BE2C (cell line): ENCODE data around the gene CDH4.

Experiments
- DNase-seq: peaks from one replicate; pipeline ENCODE4 v3.0.0-alpha.2; 2020
- H3K27me3 ChIP-seq: fragments of 250-450 bp; sonication (Bioruptor Pico); 2 replicates; pipeline ENCODE4 v1.5.1; 2020; ENCODE audit warnings: mild to moderate bottlenecking
- H3K36me3 ChIP-seq: fragments of 250-450 bp; sonication (Bioruptor Pico); 2 replicates; pipeline ENCODE4 v1.5.1; 2020; ENCODE audit warnings: mild to moderate bottlenecking
- H3K4me1 ChIP-seq: fragments of 250-450 bp; sonication (Bioruptor Pico); 2 replicates; pipeline ENCODE4 v1.5.1; 2020
- H3K4me3 ChIP-seq: 2 replicates; pipeline ENCODE4 v1.5.1; 2011; ENCODE audit warnings: low read depth, low read length
- H3K9me3 ChIP-seq: fragments of 250-450 bp; sonication (Bioruptor Pico); 2 replicates; pipeline ENCODE4 v1.5.1; 2020
- CTCF ChIP-seq: IDR thresholded peaks from 2 replicates; pipeline ENCODE4 v1.5.1; 2012; ENCODE audit warnings: mild to moderate bottlenecking, low read depth, low read length

The CDH4 gene

GRCh38 chr20:61841551-61841950 lies 589.5 kb downstream of the CDH4 start:
- H3K9me3 ChIP-seq: no peaks in the 10 kb centered on the region
- H3K36me3 ChIP-seq: no peaks in the 10 kb centered on the region
- no peak overlapping the region for H3K4me3 ChIP-seq
- no peak for TF ChIP-seq CTCF
- no peak for DNase-seq
- no peaks in the 10 kb centered on the region for H3K4me1 ChIP-seq
- no peaks in the 10 kb centered on the region for H3K27me3 ChIP-seq

GRCh38 chr20:61841966-61842365 lies 589.9 kb downstream of the CDH4 start:
- DNase-seq: no peak
- H3K27me3 ChIP-seq: no peaks in the 10 kb centered on the region
- H3K4me1 ChIP-seq: no peaks in the 10 kb centered on the region
- no peak overlapping the region for H3K4me3 ChIP-seq
- TF ChIP-seq CTCF: no peak
- no peaks in the 10 kb centered on the region for H3K9me3 ChIP-seq
- no peaks in the 10 kb centered on the region for H3K36me3 ChIP-seq

GRCh38 chr20:61844621-61845020 lies 592.6 kb downstream of the CDH4 start:
- no peak for DNase-seq
- Histone ChIP-seq H3K9me3 (no peaks in the 10 kb centered on the region), H3K27me3 (no peaks in the 10 kb centered on the region; the same call in 1 of the 2 replicates), H3K4me3 (no peak overlapping the region), H3K4me1 (no peaks in the 10 kb centered on the region), H3K36me3 (no peaks in the 10 kb centered on the region)
- no peak for TF ChIP-seq CTCF

GRCh38 chr20:61845233-61845671 lies 593.2 kb downstream of the CDH4 start:
- Histone ChIP-seq H3K36me3 (no peaks in the 10 kb centered on the region), H3K4me1 (no peaks in the 10 kb centered on the region), H3K27me3 (no peaks in the 10 kb centered on the region; the same call in 1 of the 2 replicates), H3K9me3 (no peaks in the 10 kb centered on the region), H3K4me3 (no peak overlapping the region)
- no peak for TF ChIP-seq CTCF
- DNase-seq: no peak

- peaks cover 6% of the 10 kb centered on the region for H3K27me3 ChIP-seq
- no peak for DNase-seq
- no peaks in the 10 kb centered on the region for H3K36me3 ChIP-seq
- no peaks in the 10 kb centered on the region for H3K9me3 ChIP-seq
- no peak overlapping the region for H3K4me3 ChIP-seq
- no peak for TF ChIP-seq CTCF
- no peaks in the 10 kb centered on the region for H3K4me1 ChIP-seq
Observed at GRCh38 chr20:61846074-61846473, 594.0 kb downstream of the CDH4 start.

- H3K27me3 ChIP-seq: peaks cover 14% of the 10 kb centered on the region
- no peak overlapping the region for H3K4me3 ChIP-seq
- TF ChIP-seq CTCF: no peak
- DNase-seq: no peak
- H3K4me1 ChIP-seq: no peaks in the 10 kb centered on the region
- H3K9me3 ChIP-seq: no peaks in the 10 kb centered on the region
- no peaks in the 10 kb centered on the region for H3K36me3 ChIP-seq
Observed at GRCh38 chr20:61846741-61847419, 594.8 kb downstream of the CDH4 start.
